ENCODE measurements around the gene NTN5.

- TF ChIP-seq, protein P1, sequence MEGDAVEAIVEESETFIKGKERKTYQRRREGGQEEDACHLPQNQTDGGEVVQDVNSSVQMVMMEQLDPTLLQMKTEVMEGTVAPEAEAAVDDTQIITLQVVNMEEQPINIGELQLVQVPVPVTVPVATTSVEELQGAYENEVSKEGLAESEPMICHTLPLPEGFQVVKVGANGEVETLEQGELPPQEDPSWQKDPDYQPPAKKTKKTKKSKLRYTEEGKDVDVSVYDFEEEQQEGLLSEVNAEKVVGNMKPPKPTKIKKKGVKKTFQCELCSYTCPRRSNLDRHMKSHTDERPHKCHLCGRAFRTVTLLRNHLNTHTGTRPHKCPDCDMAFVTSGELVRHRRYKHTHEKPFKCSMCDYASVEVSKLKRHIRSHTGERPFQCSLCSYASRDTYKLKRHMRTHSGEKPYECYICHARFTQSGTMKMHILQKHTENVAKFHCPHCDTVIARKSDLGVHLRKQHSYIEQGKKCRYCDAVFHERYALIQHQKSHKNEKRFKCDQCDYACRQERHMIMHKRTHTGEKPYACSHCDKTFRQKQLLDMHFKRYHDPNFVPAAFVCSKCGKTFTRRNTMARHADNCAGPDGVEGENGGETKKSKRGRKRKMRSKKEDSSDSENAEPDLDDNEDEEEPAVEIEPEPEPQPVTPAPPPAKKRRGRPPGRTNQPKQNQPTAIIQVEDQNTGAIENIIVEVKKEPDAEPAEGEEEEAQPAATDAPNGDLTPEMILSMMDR (IDR thresholded peaks at IDR 0.05; ENCODE audit: low read depth, low read length, poor library complexity, severe bottlenecking): no peak
- TF ChIP-seq EZH2phosphoT487 (IDR thresholded peaks at IDR 0.05; ENCODE audit: borderline replicate concordance, low read length): no peak
Observed at GRCh38 chr19:48685583-48685982, 12.8 kb upstream of the NTN5 start.
